ENCODE measurements around the gene ING3.

Gene ING3

DNA sequence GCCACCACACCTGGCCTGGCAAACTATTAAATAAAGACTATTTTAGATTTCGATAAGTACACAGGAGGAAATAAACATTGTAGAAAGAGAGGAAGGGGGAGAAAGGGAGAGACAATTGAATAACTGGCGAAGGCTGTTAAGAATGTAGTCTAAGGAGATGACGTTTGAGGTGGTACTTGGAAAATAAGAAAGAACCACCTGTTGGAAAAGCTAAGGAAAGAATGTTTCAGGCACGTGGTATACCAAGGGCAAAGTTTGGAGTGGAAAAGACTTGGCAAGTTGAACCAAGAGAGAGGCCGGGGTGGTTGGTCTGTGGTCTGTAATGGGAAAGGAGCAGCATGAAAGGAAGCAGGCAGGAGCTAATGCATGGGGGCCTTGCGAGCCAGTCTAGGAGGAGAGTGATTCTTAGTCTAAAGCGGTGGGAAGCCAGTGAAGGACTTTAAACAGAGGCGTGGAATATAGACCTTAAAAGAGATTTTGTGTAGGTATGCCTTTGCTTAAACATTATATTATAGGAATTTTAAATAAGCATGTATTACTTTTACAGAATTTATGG, 9.4 kb downstream of the ING3 start:
- H3K36me3 ChIP-seq (ENCODE audit: insufficient read depth, low read length), result peaks cover 17% of the 10 kb centered on the region
- TF ChIP-seq, protein P1, sequence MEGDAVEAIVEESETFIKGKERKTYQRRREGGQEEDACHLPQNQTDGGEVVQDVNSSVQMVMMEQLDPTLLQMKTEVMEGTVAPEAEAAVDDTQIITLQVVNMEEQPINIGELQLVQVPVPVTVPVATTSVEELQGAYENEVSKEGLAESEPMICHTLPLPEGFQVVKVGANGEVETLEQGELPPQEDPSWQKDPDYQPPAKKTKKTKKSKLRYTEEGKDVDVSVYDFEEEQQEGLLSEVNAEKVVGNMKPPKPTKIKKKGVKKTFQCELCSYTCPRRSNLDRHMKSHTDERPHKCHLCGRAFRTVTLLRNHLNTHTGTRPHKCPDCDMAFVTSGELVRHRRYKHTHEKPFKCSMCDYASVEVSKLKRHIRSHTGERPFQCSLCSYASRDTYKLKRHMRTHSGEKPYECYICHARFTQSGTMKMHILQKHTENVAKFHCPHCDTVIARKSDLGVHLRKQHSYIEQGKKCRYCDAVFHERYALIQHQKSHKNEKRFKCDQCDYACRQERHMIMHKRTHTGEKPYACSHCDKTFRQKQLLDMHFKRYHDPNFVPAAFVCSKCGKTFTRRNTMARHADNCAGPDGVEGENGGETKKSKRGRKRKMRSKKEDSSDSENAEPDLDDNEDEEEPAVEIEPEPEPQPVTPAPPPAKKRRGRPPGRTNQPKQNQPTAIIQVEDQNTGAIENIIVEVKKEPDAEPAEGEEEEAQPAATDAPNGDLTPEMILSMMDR (conservative IDR thresholded peaks at IDR 0.05; ENCODE audit: low read length), result no peak
- no peak for TF ChIP-seq EZH2phosphoT487 (IDR thresholded peaks at IDR 0.05; ENCODE audit: borderline replicate concordance)
- H3K9ac ChIP-seq (ENCODE audit: low read depth, low read length, poor library complexity, severe bottlenecking), result no peak overlapping the region

DNA sequence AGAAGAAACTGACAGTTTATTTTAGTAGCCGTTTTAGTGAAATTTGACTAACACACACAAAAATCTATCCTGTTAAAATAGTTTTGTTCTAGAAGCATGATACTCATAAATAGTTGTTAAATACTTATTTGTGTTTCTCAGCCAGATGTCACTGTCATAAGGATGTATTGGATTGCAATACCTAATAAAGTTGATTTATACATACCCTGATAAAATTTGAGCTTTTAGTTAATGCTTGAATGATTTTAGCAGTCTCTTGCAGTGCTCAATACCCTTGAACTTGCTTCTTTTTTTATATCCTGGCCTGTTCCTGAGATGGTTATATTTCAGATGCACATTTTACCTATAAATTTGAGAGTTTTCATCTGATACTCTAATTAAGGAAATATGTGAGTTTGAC, 10.1 kb downstream of the ING3 start:
- Histone ChIP-seq H3K9me2 (replicated peaks; ENCODE audit: low read depth, low read length) (no peaks in the 10 kb centered on the region), H2AFZ (ENCODE audit: low read length) (no peak overlapping the region), H3K9me3 (ENCODE audit: insufficient read depth, low read depth, low read length) (no peaks in the 10 kb centered on the region), H3K9ac (ENCODE audit: low read depth, low read length, poor library complexity, severe bottlenecking) (no peak overlapping the region), H3F3A (ENCODE audit: low read depth) (peaks cover 2% of the 10 kb centered on the region; the same call in 1 of the 2 replicates), H3K4me1 (ENCODE audit: insufficient read depth, low read length, poor library complexity, severe bottlenecking) (peaks cover 10% of the 10 kb centered on the region), H4K20me1 (ENCODE audit: insufficient read depth, low read length, poor library complexity, severe bottlenecking) (no peaks in the 10 kb centered on the region), H3K27me3 (ENCODE audit: insufficient read depth, low read length, poor library complexity, severe bottlenecking) (no peaks in the 10 kb centered on the region), H3K4me3 (ENCODE audit: low read length, poor library complexity, severe bottlenecking) (no peak overlapping the region), H3K4me2 (ENCODE audit: low read depth, low read length, poor library complexity, severe bottlenecking) (no peak overlapping the region), H3K79me2 (ENCODE audit: insufficient read depth, low read length) (no peaks in the 10 kb centered on the region), H3K36me3 (ENCODE audit: insufficient read depth, low read length) (peaks cover 21% of the 10 kb centered on the region)
- TF ChIP-seq, protein P1 (conservative IDR thresholded peaks at IDR 0.05; ENCODE audit: low read length), result no peak
- no peak for TF ChIP-seq EZH2phosphoT487 (IDR thresholded peaks at IDR 0.05; ENCODE audit: borderline replicate concordance)

More for the DNA sequence above, 9.4 kb downstream of the ING3 start:
- Histone ChIP-seq H3K9me2 (replicated peaks; ENCODE audit: low read depth, low read length) (no peaks in the 10 kb centered on the region), H3K9me3 (ENCODE audit: insufficient read depth, low read depth, low read length) (no peaks in the 10 kb centered on the region), H3K79me2 (ENCODE audit: insufficient read depth, low read length) (no peaks in the 10 kb centered on the region), H3F3A (ENCODE audit: low read depth) (peaks cover 2% of the 10 kb centered on the region; the same call in 1 of the 2 replicates), H2AFZ (ENCODE audit: low read length) (no peak overlapping the region), H3K4me3 (ENCODE audit: low read length, poor library complexity, severe bottlenecking) (no peak overlapping the region), H3K27me3 (ENCODE audit: insufficient read depth, low read length, poor library complexity, severe bottlenecking) (no peaks in the 10 kb centered on the region), H4K20me1 (ENCODE audit: insufficient read depth, low read length, poor library complexity, severe bottlenecking) (no peaks in the 10 kb centered on the region), H3K4me1 (ENCODE audit: insufficient read depth, low read length, poor library complexity, severe bottlenecking) (peaks cover 17% of the 10 kb centered on the region), H3K4me2 (ENCODE audit: low read depth, low read length, poor library complexity, severe bottlenecking) (no peak overlapping the region)

DNA sequence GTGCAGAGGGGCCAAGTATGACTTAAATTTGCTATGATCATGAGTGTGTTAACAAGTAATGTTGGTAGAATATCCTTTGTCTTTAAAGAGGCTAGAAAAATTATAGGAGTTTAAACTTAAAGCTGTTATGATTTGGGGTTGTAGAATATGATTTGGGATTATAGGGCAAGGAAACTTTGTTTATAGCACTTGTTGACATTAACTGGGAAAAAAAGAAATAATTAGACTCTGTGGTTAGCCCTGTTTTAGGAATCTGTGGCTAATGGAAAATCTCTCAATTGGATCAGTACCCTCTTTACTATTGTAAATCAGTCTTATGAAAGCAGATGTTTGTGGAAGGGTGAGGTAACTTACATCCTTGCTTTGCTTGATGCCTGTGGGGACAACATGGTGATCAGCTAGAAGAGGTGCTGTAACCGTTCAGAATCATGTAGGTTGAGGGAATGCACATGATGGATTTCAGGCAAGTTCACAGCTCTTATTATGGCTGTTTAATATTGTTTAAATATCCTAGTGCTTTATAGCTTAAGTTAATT, 11.1 kb downstream of the ING3 start:
- no peak overlapping the region for H3K4me2 ChIP-seq (ENCODE audit: low read depth, low read length, poor library complexity, severe bottlenecking)
- no peaks in the 10 kb centered on the region for H4K20me1 ChIP-seq (ENCODE audit: insufficient read depth, low read length, poor library complexity, severe bottlenecking)
- H3K9me3 ChIP-seq (ENCODE audit: insufficient read depth, low read depth, low read length), result no peaks in the 10 kb centered on the region
- H3K4me3 ChIP-seq (ENCODE audit: low read length, poor library complexity, severe bottlenecking), result no peak overlapping the region
- H3K9ac ChIP-seq (ENCODE audit: low read depth, low read length, poor library complexity, severe bottlenecking), result no peak overlapping the region
- H3K79me2 ChIP-seq (ENCODE audit: insufficient read depth, low read length), result no peaks in the 10 kb centered on the region
- peaks cover 17% of the 10 kb centered on the region; the same call in 1 of the 2 replicates for H3K36me3 ChIP-seq (ENCODE audit: insufficient read depth, low read length)
- H3K27me3 ChIP-seq (ENCODE audit: insufficient read depth, low read length, poor library complexity, severe bottlenecking), result no peaks in the 10 kb centered on the region
- TF ChIP-seq, protein P1 (conservative IDR thresholded peaks at IDR 0.05; ENCODE audit: low read length), result no peak
- no peak for TF ChIP-seq EZH2phosphoT487 (IDR thresholded peaks at IDR 0.05; ENCODE audit: borderline replicate concordance)
- H3F3A ChIP-seq (ENCODE audit: low read depth), result no peaks in the 10 kb centered on the region
- peaks cover 9% of the 10 kb centered on the region for H3K4me1 ChIP-seq (ENCODE audit: insufficient read depth, low read length, poor library complexity, severe bottlenecking)
- H3K9me2 ChIP-seq (replicated peaks; ENCODE audit: low read depth, low read length), result no peaks in the 10 kb centered on the region
- no peak overlapping the region for H2AFZ ChIP-seq (ENCODE audit: low read length)

Measured in Loucy (cell line).